HG03135 (cell line): ENCODE measurements around the gene ADCY9.

ENCODE experiments used
- ATAC-seq: cut with Tn5 transposase; IDR thresholded peaks from one replicate; pipeline ENCODE4 v1.9.1; 2021; ENCODE audit warnings: mild to moderate bottlenecking, moderate library complexity; ENCODE audit not compliant: unreplicated experiment

ADCY9 gene

GRCh38 chr16:4006397-4006999 is 109.7 kb downstream of the ADCY9 start:
- ATAC-seq, result no peak

- ATAC-seq, result no peak
These were observed 110.5 kb downstream of the ADCY9 start for GRCh38 chr16:4005731-4006130.

DNA sequence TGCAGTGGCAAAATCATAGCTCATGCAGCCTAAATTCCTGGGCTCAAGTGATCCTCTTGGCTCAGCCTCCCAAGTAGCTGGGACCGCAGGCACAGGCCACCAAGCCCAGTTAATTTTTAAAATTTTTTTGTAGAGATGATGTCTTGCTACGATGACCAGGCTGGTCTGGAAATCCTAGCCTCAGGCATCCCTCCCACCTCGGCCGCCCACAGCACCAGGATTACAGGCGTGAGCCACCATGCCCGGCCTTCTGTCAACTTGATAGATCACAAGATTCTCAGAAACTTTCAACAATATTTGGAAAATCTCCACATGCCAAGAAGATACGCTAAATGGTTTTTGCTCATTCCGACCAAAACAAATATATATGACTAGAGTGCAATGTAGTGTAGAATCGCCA is 111.0 kb downstream of the ADCY9 start:
- no peak for ATAC-seq

DNA sequence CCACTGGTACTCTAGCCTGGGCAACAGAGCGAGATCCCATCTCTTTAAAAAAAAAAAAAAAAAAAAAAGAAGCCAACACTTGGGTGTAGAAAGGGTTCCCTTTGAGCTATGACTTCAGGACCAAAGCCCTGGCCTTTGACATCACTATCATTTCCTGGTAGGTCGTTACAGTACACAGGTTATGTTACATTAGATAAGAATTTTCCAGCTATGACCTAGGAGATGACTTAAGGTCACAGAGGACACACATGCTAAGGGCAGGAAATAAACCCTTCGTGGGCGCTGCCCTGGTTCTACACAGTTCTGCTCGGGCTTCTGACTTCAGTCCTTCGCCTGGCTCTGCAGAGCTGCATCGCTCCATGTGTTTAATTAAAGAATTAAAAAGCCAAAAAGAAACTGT is 112.0 kb downstream of the ADCY9 start:
- no peak for ATAC-seq

GRCh38 chr16:4003576-4003975 is 112.7 kb downstream of the ADCY9 start:
- no peak for ATAC-seq

DNA sequence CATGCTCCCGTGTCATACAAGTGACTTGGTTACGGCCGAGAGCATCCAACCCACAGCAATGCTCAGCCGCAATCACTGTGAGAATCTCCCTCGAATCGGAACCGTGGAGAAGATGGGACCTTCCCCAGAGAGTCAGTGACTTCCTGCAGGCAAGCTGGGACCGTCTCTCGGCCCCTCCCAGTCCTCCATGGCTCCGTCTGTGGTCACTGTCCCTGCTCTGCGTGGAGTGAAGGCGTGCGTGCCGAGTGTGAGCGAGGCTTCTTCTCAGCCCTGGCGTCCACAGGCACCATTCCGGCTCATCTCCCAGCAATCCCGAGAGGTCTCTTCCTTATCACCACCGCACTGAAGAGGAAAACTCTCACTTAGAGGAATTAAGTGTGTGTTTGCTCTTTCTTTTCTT is 113.1 kb downstream of the ADCY9 start:
- ATAC-seq, result no peak

GRCh38 chr16:4002121-4002520 is 114.1 kb downstream of the ADCY9 start:
- no peak for ATAC-seq

- ATAC-seq, result no peak
These were observed 116.5 kb downstream of the ADCY9 start for GRCh38 chr16:3999479-4000325.

GRCh38 chr16:3998793-3999478 is 117.3 kb downstream of the ADCY9 start:
- ATAC-seq, result no peak

GRCh38 chr16:3997231-3997841 is 118.9 kb downstream of the ADCY9 start:
- ATAC-seq, result no peak

DNA sequence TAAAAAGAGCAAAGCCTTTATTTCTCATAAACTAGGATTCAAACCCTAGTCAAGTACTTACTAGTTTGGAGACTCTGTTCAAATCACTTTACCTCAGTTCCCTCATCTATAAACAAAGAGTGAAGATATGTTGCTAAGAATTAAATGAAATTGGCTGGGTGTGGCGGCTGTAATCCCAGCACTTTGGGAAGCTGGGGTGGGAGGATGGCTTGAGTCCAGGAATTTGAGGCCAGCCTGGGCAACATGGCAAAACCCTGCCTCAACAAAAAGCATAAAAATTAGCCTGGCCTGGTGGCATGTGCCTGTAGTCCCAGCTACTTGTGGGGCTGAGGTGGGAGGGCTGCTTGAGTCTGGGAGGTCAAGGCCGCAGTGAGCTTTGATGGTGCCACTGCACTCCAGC is 121.2 kb downstream of the ADCY9 start:
- ATAC-seq, result no peak

DNA sequence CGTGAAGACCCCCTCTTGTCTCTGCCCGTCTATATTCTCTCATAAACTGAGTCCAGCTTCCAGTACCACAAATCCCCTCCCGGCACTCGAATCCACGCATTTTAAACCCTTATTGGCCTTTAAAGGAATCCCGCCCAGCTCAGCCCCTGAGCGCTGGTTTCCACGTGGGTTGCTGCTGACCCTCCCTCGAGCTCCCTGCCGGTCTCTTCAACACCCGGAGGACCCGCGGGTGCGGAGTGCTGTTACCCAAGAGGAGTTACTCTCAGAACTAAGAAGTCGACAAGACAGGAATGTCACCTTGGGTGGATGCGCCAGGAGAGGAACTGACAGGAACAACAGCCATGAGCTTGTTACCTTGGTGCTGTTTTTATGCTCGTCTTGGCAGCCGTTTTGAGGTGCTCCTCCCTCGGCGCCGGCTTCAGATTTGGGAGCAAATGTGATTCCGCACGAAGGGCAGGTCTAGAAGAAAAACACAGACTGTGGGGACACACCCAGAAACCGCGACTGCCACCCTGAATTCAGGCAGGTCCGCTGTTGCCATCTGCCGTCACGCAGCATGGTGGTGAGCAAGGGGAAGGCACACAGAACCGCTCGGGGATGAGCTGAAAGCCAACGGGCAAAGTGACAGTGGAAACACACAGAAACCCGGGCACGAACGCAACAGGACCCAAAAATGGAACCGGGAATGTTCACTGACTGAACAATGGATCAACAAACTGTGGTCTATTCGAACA is 123.0 kb downstream of the ADCY9 start:
- no peak for ATAC-seq

DNA sequence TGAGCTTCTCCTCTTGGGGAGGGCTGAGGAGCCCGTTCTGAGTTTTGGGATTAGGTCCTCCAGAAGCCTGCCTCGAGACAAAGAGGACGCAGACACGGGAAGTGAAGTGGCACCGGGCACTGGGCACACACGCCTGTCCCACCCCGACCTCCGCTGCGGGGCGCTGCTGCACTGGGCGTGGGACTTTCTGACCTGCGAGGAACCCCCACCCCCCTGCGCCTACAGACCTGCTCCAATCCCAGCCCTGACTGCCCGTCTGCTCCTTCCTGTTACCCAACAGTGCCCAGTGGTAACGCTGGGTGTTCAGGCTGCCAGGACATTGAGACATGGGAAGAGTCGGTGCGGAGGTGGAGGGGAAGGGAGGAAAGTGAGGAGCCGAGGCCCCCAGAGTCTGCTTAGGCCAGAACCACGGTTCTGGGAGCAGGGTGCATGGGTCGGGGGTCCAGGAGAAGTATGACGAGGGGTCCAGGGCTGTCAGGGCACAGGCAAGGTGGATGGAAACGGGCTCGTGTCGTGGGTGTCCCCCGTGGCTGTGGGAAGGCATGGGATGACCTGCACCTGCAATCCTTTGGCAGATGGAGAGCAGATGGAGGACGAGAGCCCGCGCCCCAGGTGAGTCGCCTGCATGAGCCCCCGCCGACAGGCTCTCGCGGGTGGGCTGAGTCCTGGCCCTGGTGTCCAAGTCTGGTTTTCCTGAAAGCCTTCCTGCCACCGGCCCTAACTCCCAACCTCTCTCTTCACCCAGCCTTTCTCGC is 123.8 kb downstream of the ADCY9 start:
- ATAC-seq, result no peak

DNA sequence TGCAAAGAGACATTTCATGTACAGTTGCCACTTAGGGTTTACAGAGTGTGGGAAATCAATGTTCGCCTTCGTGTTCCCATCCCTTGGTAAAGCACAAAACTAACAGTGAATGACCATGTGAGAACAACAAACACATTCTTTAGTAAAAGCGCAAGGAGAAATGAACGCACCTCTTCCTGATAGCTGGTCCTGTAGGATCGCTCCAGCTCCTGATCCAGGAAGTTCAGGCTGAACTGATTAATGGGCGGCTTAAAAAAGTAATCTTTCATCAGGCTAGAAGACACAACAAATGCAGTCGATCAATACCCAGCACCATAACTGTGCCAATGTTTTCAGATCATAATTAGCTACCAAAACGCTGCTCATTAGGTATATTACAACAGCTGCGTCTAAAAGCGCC is 127.4 kb downstream of the ADCY9 start:
- ATAC-seq, result no peak

DNA sequence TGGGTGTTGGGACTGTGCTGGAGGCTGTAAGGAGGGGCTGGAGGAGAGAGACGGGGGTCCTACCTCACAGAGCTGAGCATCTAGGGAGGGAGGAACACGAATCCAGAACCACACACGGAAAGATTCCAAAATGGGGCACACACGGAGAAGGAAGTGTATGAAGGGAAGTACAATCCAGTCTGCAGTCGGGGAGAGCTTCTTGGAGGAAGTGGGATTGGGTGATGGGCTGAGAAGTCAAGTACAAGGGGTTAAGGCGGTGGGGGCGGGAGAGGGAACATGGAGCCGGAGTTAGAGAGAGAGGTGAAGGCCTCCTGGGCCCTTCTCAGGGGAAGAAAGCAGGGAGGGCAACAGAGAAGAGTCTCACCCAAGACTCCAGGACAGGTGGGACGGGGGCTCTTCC is 128.2 kb downstream of the ADCY9 start:
- no peak for ATAC-seq

DNA sequence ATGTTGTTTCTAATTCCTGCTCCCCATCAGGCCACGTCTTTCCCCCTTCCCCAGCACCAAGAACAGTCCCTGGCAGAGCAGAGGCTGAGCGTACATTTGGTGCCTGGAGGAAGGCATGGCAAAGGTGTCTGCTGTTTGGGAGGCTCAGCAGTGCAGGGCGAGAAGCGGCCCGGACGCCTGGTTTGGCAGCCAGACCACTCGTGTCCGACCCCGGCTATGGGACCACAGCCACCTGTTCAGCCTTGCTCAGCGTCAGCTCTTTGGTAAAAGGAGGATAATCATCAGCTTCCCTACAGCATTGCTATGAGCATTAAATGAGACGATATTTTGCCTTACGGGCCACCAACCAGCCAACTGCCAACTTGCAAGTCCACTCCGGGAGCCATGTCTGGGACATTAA is 129.0 kb downstream of the ADCY9 start:
- ATAC-seq, result no peak

- no peak for ATAC-seq
These were observed 130.1 kb downstream of the ADCY9 start for GRCh38 chr16:3986235-3986544.

DNA sequence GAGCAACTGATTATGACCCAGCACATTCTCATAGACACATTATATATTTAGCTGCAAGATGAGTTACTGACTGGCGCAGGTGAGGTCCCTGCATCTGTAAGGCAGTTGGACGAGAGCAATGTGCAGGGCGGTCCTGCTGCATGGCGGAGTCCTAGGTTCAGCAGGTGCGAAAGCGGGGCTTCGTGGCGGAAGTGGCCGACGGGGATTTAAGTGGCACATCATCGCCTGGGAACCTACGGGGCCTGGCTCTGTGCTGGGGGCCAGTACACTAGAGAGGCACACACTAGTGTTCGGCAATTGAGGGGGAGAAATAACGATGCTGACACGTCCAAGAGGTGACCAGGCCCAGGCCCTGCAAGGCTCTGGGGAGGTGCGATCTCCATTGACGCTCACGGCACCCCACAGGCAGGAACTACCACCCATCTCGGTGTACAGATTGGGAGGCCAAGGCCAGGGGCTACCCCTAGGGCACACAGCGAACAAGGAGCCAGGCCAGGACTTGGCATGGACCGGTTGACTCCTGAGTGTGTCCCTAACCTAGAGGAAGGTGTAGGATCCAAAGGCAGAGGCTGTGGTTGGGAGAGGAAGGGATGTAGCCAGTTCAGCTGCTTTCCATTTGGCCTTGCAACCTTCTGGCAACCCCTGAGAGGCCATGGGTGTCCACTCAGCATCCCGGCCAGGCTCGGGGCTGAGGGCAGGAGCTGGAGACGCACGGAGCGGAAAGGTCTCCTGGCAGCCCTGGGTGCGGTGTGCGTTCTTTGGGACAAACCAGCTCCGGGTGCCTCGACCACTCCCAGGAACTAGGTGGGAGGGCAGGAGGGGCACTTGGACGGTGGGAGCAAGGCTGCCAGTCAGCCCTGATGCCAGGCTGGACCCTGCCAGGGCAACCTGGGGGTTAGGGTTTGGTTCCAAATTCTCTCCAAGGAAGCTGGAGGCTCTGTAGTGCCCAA is 131.9 kb downstream of the ADCY9 start:
- no peak for ATAC-seq

DNA sequence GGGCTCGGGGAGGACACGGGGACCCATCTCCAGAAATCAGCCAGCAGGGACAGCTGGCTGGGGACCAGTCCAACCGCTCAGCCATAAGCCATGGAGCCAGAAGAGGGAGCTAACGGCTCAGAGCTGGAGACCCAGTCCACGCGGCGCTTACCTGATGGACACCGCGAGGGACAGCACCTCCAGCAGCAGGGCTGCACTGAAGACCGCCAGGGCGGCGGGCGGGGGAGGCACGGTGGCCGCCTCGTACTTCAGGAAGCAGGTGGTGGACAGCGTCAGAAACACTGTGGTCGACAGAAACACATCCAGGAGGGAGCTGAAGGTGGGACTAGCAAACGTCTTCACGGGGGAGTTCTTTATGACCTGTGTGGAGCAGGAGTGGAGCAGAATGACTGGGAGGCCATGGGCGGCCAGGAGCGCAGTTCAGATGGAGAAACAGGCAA is 133.1 kb downstream of the ADCY9 start:
- no peak for ATAC-seq
